ENCODE measurements around the gene PHOX2B.

PHOX2B gene

GRCh38 chr4:41748571-41749475, at the start of gene PHOX2B:
TSS of gene PHOX2B (minus strand) at chr4:41748725. CDS start at chr4:41748610, 115 bp downstream.
- Histone ChIP-seq H3K4me1 (ENCODE audit: control insufficient read depth, insufficient read depth, low read length) (peaks cover 7% of the 10 kb centered on the region), H3K4me3 (ENCODE audit: low read length) (no peak within 1 kb of the TSS), H3K9me3 (ENCODE audit: control insufficient read depth, insufficient read depth, low read length) (no peaks in the 10 kb centered on the region), H3K27ac (ENCODE audit: low read length) (no peak within 1 kb of the TSS), H3K27me3 (ENCODE audit: control insufficient read depth, insufficient read depth, low read length) (peaks cover 93% of the 10 kb centered on the region), H3K36me3 (ENCODE audit: control insufficient read depth, insufficient read depth, low read length) (no peaks in the 10 kb centered on the region)
- no CpG with 5 or more reads among the region's 15 CpGs for WGBS (ENCODE audit: insufficient coverage, insufficient read length)
- no peak for DNase-seq (ENCODE audit: low read depth, low spot score)

GRCh38 chr4:41797260-41797659, 48.7 kb upstream of the PHOX2B start:
- no peak for DNase-seq (ENCODE audit: low read depth, low spot score)
- Histone ChIP-seq H3K27me3 (ENCODE audit: control insufficient read depth, insufficient read depth, low read length) (no peaks in the 10 kb centered on the region), H3K4me1 (ENCODE audit: control insufficient read depth, insufficient read depth, low read length) (peaks cover 1% of the 10 kb centered on the region; the same call in 1 of the 2 replicates), H3K4me3 (ENCODE audit: low read length) (no peak overlapping the region), H3K36me3 (ENCODE audit: control insufficient read depth, insufficient read depth, low read length) (no peaks in the 10 kb centered on the region), H3K27ac (ENCODE audit: low read length) (no peak overlapping the region), H3K9me3 (ENCODE audit: control insufficient read depth, insufficient read depth, low read length) (no peaks in the 10 kb centered on the region)
- no CpG with 5 or more reads among the region's 2 CpGs for WGBS (ENCODE audit: insufficient coverage, insufficient read length)

GRCh38 chr4:41796545-41797210, 48.2 kb upstream of the PHOX2B start:
- DNase-seq (ENCODE audit: low read depth, low spot score), result peak; percentile 61
- no peaks in the 10 kb centered on the region for H3K9me3 ChIP-seq (ENCODE audit: control insufficient read depth, insufficient read depth, low read length)
- H3K4me1 ChIP-seq (ENCODE audit: control insufficient read depth, insufficient read depth, low read length), result peaks cover 1% of the 10 kb centered on the region; the same call in 1 of the 2 replicates
- H3K27ac ChIP-seq (ENCODE audit: low read length), result no peak overlapping the region
- H3K4me3 ChIP-seq (ENCODE audit: low read length), result no peak overlapping the region
- no CpG with 5 or more reads among the region's 8 CpGs for WGBS (ENCODE audit: insufficient coverage, insufficient read length)
- no peaks in the 10 kb centered on the region for H3K36me3 ChIP-seq (ENCODE audit: control insufficient read depth, insufficient read depth, low read length)
- no peaks in the 10 kb centered on the region for H3K27me3 ChIP-seq (ENCODE audit: control insufficient read depth, insufficient read depth, low read length)

- H3K4me3 ChIP-seq (ENCODE audit: low read length), result no peak overlapping the region
- WGBS (ENCODE audit: insufficient coverage, insufficient read length), result no CpG with 5 or more reads among the region's 2 CpGs
These were observed 47.4 kb upstream of the PHOX2B start for GRCh38 chr4:41795796-41796385.

GRCh38 chr4:41792166-41792565, 43.6 kb upstream of the PHOX2B start:
- peaks cover 1% of the 10 kb centered on the region; the same call in 1 of the 2 replicates for H3K4me1 ChIP-seq (ENCODE audit: control insufficient read depth, insufficient read depth, low read length)
- DNase-seq (ENCODE audit: low read depth, low spot score), result no peak
- no CpG with 5 or more reads among the region's 3 CpGs for whole genome bisulfite sequencing (ENCODE audit: insufficient coverage, insufficient read length)

More at GRCh38 chr4:41795796-41796385, 47.4 kb upstream of the PHOX2B start:
- Histone ChIP-seq H3K36me3 (ENCODE audit: control insufficient read depth, insufficient read depth, low read length) (no peaks in the 10 kb centered on the region), H3K9me3 (ENCODE audit: control insufficient read depth, insufficient read depth, low read length) (no peaks in the 10 kb centered on the region), H3K27me3 (ENCODE audit: control insufficient read depth, insufficient read depth, low read length) (no peaks in the 10 kb centered on the region), H3K4me1 (ENCODE audit: control insufficient read depth, insufficient read depth, low read length) (peaks cover 1% of the 10 kb centered on the region; the same call in 1 of the 2 replicates), H3K27ac (ENCODE audit: low read length) (no peak overlapping the region)
- no peak for DNase-seq (ENCODE audit: low read depth, low spot score)

GRCh38 chr4:41791557-41791956, 43.0 kb upstream of the PHOX2B start:
- Histone ChIP-seq H3K27me3 (ENCODE audit: control insufficient read depth, insufficient read depth, low read length) (no peaks in the 10 kb centered on the region), H3K9me3 (ENCODE audit: control insufficient read depth, insufficient read depth, low read length) (no peaks in the 10 kb centered on the region)
- no CpG with 5 or more reads among the region's 2 CpGs for WGBS (ENCODE audit: insufficient coverage, insufficient read length)

More at GRCh38 chr4:41792166-41792565, 43.6 kb upstream of the PHOX2B start:
- Histone ChIP-seq H3K36me3 (ENCODE audit: control insufficient read depth, insufficient read depth, low read length) (no peaks in the 10 kb centered on the region), H3K9me3 (ENCODE audit: control insufficient read depth, insufficient read depth, low read length) (no peaks in the 10 kb centered on the region), H3K4me3 (ENCODE audit: low read length) (no peak overlapping the region), H3K27ac (ENCODE audit: low read length) (no peak overlapping the region), H3K27me3 (ENCODE audit: control insufficient read depth, insufficient read depth, low read length) (no peaks in the 10 kb centered on the region)

GRCh38 chr4:41787931-41788330, 39.4 kb upstream of the PHOX2B start:
- no peak overlapping the region for H3K27ac ChIP-seq (ENCODE audit: low read length)
- H3K4me3 ChIP-seq (ENCODE audit: low read length), result no peak overlapping the region
- H3K27me3 ChIP-seq (ENCODE audit: control insufficient read depth, insufficient read depth, low read length), result no peaks in the 10 kb centered on the region
- no peaks in the 10 kb centered on the region for H3K36me3 ChIP-seq (ENCODE audit: control insufficient read depth, insufficient read depth, low read length)
- no peak for DNase-seq (ENCODE audit: low read depth, low spot score)
- no peaks in the 10 kb centered on the region for H3K9me3 ChIP-seq (ENCODE audit: control insufficient read depth, insufficient read depth, low read length)
- WGBS (ENCODE audit: insufficient coverage, insufficient read length), result no CpG with 5 or more reads among the region's 8 CpGs
- no peaks in the 10 kb centered on the region for H3K4me1 ChIP-seq (ENCODE audit: control insufficient read depth, insufficient read depth, low read length)

More at GRCh38 chr4:41791557-41791956, 43.0 kb upstream of the PHOX2B start:
- H3K4me1 ChIP-seq (ENCODE audit: control insufficient read depth, insufficient read depth, low read length), result peaks cover 1% of the 10 kb centered on the region; the same call in 1 of the 2 replicates
- no peak overlapping the region for H3K27ac ChIP-seq (ENCODE audit: low read length)
- H3K4me3 ChIP-seq (ENCODE audit: low read length), result no peak overlapping the region
- DNase-seq (ENCODE audit: low read depth, low spot score), result no peak
- no peaks in the 10 kb centered on the region for H3K36me3 ChIP-seq (ENCODE audit: control insufficient read depth, insufficient read depth, low read length)

GRCh38 chr4:41785665-41786064, 37.1 kb upstream of the PHOX2B start:
- Histone ChIP-seq H3K36me3 (ENCODE audit: control insufficient read depth, insufficient read depth, low read length) (no peaks in the 10 kb centered on the region), H3K4me3 (ENCODE audit: low read length) (no peak overlapping the region), H3K27ac (ENCODE audit: low read length) (no peak overlapping the region), H3K27me3 (ENCODE audit: control insufficient read depth, insufficient read depth, low read length) (no peaks in the 10 kb centered on the region), H3K4me1 (ENCODE audit: control insufficient read depth, insufficient read depth, low read length) (no peaks in the 10 kb centered on the region), H3K9me3 (ENCODE audit: control insufficient read depth, insufficient read depth, low read length) (no peaks in the 10 kb centered on the region)
- no peak for DNase-seq (ENCODE audit: low read depth, low spot score)
- no CpG with 5 or more reads among the region's 1 CpG for WGBS (ENCODE audit: insufficient coverage, insufficient read length)

- Histone ChIP-seq H3K27ac (ENCODE audit: low read length) (no peak overlapping the region), H3K4me1 (ENCODE audit: control insufficient read depth, insufficient read depth, low read length) (no peaks in the 10 kb centered on the region), H3K4me3 (ENCODE audit: low read length) (no peak overlapping the region), H3K27me3 (ENCODE audit: control insufficient read depth, insufficient read depth, low read length) (no peaks in the 10 kb centered on the region), H3K36me3 (ENCODE audit: control insufficient read depth, insufficient read depth, low read length) (no peaks in the 10 kb centered on the region), H3K9me3 (ENCODE audit: control insufficient read depth, insufficient read depth, low read length) (no peaks in the 10 kb centered on the region)
- WGBS (ENCODE audit: insufficient coverage, insufficient read length), result no CpG with 5 or more reads among the region's 9 CpGs
- no peak for DNase-seq (ENCODE audit: low read depth, low spot score)
These were observed 35.9 kb upstream of the PHOX2B start for GRCh38 chr4:41784191-41784979.

Measured in iPS DF 6.9 (cell line).